ENCODE data around the gene HES3.

DNA sequence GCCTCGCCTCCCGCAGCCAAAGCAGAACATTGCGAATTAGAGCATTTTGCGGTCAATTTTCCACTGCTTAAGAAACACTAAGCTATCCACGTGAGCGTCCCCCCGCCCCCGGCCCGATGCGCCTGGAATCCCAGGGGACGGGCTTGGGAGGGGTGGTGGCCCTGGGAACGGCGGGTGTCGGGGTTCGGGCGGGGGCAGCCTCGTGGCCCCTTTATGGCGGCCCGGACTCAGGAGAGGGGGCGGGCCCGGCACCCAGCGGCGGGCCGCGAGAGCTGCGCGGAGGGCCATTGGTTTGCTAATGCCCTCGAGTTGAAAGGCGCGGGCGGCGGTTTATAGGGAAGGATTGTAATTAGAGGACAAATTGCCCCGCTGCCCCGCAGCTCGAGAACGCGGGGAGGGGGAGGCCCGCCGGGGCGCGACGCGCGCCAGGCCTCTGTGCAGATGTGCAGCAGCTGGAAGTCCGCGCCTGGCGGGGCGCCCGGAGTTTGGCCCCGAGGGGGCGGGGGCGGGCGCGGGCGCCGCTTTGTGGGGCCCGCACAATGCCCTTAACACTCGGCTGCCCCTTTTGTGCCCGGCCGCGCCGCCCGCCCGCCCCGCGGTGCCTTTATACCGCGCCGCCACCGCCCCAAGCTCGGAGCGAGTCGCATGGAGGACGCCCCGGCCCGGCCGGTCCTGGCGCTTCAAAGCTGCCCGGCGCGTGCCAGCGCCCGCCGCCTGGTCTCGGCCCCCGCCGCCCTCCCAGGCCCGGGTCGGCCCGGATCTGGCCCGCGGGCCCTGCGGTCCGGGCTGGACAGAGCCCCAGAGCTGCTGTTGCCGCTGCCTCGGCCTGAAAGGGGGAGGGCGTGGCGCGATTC is 1.9 kb upstream of the HES3 start:
- TF ChIP-seq, protein P1, sequence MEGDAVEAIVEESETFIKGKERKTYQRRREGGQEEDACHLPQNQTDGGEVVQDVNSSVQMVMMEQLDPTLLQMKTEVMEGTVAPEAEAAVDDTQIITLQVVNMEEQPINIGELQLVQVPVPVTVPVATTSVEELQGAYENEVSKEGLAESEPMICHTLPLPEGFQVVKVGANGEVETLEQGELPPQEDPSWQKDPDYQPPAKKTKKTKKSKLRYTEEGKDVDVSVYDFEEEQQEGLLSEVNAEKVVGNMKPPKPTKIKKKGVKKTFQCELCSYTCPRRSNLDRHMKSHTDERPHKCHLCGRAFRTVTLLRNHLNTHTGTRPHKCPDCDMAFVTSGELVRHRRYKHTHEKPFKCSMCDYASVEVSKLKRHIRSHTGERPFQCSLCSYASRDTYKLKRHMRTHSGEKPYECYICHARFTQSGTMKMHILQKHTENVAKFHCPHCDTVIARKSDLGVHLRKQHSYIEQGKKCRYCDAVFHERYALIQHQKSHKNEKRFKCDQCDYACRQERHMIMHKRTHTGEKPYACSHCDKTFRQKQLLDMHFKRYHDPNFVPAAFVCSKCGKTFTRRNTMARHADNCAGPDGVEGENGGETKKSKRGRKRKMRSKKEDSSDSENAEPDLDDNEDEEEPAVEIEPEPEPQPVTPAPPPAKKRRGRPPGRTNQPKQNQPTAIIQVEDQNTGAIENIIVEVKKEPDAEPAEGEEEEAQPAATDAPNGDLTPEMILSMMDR (IDR thresholded peaks at IDR 0.05) = no peak
- no peak for TF ChIP-seq POLR2A (IDR thresholded peaks at IDR 0.05)

Data from esophagus squamous epithelium (tissue), 4 donors.